Liver (tissue), 3 donors: ENCODE data around the gene RNPEPL1.

Experiments
- EGR1 ChIP-seq, 2 donors: IDR thresholded peaks; 2 replicates each; pipeline ENCODE4 v1.6.1; 2016 to 2018; ENCODE audit warnings: antibody characterized with exemption in 2 of 2, low read depth in 2 of 2
- FOXA2 ChIP-seq: IDR thresholded peaks from 2 replicates; pipeline ENCODE4 v1.6.1; 2016; ENCODE audit warnings: antibody characterized with exemption
- GABPA ChIP-seq, 2 donors: IDR thresholded peaks in 1 of 2; conservative IDR thresholded peaks in 1 of 2; 2 replicates each; pipeline ENCODE4 v1.6.1; 2016; ENCODE audit warnings: antibody characterized with exemption in 2 of 2, mild to moderate bottlenecking in 1 of 2, moderate library complexity in 1 of 2
- HNF4A ChIP-seq, 2 donors: conservative IDR thresholded peaks; 2 replicates each; pipeline ENCODE4 v1.6.1; 2016; ENCODE audit warnings: antibody characterized with exemption in 2 of 2, mild to moderate bottlenecking in 2 of 2
- JUND ChIP-seq, 2 donors: IDR thresholded peaks; 2 replicates each; pipeline ENCODE4 v1.6.1; 2016; ENCODE audit warnings: antibody characterized with exemption in 2 of 2
- MAX ChIP-seq: IDR thresholded peaks from 2 replicates; pipeline ENCODE4 v1.6.1; 2016; ENCODE audit warnings: antibody characterized with exemption
- RAD21 ChIP-seq, 2 donors: IDR thresholded peaks; 2 replicates each; pipeline ENCODE4 v1.6.1; 2016; ENCODE audit warnings: antibody characterized with exemption in 2 of 2, mild to moderate bottlenecking in 2 of 2
- RXRA ChIP-seq, 2 donors: IDR thresholded peaks; 2 replicates each; pipeline ENCODE4 v1.6.1; 2017 to 2018; ENCODE audit warnings: antibody characterized with exemption in 2 of 2, mild to moderate bottlenecking in 1 of 2
- SP1 ChIP-seq: IDR thresholded peaks from 2 replicates; pipeline ENCODE4 v1.6.1; 2018; ENCODE audit warnings: antibody characterized with exemption, mild to moderate bottlenecking
- TAF1 ChIP-seq: conservative IDR thresholded peaks from 2 replicates; pipeline ENCODE4 v1.6.1; 2016; ENCODE audit warnings: antibody characterized with exemption, mild to moderate bottlenecking
- YY1 ChIP-seq: IDR thresholded peaks from 2 replicates; pipeline ENCODE4 v1.6.1; 2016; ENCODE audit warnings: antibody characterized with exemption, mild to moderate bottlenecking
- TF ChIP-seq, protein P1 (sequence below): fragments of 150-350 bp; IDR thresholded peaks from 2 replicates; pipeline ENCODE4 v1.5.1; 2017; ENCODE audit warnings: improper control_type of control experiment, low read depth, low read length; ENCODE audit not compliant: missing input control
- TF ChIP-seq, protein P2 (sequence below): IDR thresholded peaks from 2 replicates; pipeline ENCODE4 v1.6.1; 2016; ENCODE audit warnings: antibody characterized with exemption, mild to moderate bottlenecking
- TF ChIP-seq, protein P3 (sequence below): IDR thresholded peaks from 2 replicates; pipeline ENCODE4 v1.6.1; 2016; ENCODE audit warnings: antibody characterized with exemption
- donor health status: healthy.
- donor health status: healthy.

DNA sequence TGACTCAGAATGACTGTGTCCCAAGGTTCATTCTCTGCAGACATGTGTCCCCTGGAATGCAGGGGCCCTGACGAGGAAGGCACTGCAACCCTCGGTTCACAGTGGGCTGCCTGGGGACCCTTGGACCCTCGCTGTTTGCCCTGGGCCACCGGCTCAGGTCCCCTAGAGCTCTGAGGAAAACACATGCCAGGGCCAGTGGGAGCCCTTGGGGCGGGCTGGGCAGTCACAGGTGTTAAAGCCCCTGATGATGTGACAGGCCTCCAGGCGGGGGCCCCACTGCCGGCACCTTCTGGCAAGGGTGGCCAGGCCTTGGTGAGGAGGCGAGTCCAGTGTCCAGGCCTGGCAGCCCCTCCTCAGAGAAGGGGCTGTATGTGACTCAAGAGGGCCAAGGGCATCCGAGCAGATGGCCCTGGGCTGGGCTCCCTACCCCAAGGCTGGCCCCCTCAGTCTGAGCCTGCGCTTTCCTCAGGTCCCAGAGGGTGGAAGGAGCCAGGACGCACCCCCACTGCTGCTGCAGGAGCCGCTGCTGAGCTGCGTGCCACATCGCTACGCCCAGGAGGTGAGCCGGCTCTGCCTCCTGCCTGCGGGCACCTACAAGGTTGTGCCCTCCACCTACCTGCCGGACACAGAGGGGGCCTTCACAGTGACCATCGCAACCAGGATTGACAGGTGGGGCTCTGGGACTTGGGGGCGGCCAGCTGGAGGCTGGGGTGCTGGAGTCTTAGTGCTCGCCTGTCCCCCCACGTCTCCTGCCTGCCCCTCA is 29.3 kb downstream of the RNPEPL1 start:
- TF ChIP-seq EGR1 (IDR thresholded peaks at IDR 0.05; ENCODE audit: low read depth in 2 of 2) (no peak), MAX (no peak), HNF4A (conservative IDR thresholded peaks at IDR 0.05) (no peak), GABPA (IDR thresholded peaks at IDR 0.05 in 1 of 2, conservative IDR thresholded peaks at IDR 0.05 in 1 of 2) (no peak), SP1 (no peak), JUND (IDR thresholded peaks at IDR 0.05) (no peak), RXRA (IDR thresholded peaks at IDR 0.05) (no peak), YY1 (no peak), RAD21 (IDR thresholded peaks at IDR 0.05) (no peak), TAF1 (no peak), FOXA2 (no peak)
- TF ChIP-seq, protein P1, sequence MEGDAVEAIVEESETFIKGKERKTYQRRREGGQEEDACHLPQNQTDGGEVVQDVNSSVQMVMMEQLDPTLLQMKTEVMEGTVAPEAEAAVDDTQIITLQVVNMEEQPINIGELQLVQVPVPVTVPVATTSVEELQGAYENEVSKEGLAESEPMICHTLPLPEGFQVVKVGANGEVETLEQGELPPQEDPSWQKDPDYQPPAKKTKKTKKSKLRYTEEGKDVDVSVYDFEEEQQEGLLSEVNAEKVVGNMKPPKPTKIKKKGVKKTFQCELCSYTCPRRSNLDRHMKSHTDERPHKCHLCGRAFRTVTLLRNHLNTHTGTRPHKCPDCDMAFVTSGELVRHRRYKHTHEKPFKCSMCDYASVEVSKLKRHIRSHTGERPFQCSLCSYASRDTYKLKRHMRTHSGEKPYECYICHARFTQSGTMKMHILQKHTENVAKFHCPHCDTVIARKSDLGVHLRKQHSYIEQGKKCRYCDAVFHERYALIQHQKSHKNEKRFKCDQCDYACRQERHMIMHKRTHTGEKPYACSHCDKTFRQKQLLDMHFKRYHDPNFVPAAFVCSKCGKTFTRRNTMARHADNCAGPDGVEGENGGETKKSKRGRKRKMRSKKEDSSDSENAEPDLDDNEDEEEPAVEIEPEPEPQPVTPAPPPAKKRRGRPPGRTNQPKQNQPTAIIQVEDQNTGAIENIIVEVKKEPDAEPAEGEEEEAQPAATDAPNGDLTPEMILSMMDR, result no peak
- TF ChIP-seq, protein P2, sequence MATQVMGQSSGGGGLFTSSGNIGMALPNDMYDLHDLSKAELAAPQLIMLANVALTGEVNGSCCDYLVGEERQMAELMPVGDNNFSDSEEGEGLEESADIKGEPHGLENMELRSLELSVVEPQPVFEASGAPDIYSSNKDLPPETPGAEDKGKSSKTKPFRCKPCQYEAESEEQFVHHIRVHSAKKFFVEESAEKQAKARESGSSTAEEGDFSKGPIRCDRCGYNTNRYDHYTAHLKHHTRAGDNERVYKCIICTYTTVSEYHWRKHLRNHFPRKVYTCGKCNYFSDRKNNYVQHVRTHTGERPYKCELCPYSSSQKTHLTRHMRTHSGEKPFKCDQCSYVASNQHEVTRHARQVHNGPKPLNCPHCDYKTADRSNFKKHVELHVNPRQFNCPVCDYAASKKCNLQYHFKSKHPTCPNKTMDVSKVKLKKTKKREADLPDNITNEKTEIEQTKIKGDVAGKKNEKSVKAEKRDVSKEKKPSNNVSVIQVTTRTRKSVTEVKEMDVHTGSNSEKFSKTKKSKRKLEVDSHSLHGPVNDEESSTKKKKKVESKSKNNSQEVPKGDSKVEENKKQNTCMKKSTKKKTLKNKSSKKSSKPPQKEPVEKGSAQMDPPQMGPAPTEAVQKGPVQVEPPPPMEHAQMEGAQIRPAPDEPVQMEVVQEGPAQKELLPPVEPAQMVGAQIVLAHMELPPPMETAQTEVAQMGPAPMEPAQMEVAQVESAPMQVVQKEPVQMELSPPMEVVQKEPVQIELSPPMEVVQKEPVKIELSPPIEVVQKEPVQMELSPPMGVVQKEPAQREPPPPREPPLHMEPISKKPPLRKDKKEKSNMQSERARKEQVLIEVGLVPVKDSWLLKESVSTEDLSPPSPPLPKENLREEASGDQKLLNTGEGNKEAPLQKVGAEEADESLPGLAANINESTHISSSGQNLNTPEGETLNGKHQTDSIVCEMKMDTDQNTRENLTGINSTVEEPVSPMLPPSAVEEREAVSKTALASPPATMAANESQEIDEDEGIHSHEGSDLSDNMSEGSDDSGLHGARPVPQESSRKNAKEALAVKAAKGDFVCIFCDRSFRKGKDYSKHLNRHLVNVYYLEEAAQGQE, result no peak
- TF ChIP-seq, protein P3, sequence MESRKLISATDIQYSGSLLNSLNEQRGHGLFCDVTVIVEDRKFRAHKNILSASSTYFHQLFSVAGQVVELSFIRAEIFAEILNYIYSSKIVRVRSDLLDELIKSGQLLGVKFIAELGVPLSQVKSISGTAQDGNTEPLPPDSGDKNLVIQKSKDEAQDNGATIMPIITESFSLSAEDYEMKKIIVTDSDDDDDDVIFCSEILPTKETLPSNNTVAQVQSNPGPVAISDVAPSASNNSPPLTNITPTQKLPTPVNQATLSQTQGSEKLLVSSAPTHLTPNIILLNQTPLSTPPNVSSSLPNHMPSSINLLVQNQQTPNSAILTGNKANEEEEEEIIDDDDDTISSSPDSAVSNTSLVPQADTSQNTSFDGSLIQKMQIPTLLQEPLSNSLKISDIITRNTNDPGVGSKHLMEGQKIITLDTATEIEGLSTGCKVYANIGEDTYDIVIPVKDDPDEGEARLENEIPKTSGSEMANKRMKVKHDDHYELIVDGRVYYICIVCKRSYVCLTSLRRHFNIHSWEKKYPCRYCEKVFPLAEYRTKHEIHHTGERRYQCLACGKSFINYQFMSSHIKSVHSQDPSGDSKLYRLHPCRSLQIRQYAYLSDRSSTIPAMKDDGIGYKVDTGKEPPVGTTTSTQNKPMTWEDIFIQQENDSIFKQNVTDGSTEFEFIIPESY, result no peak
